Measurements from ENCODE around the gene CPE. TPM values are rescaled to one million over a fixed set of nuclear protein-coding genes. Genes with fewer than 3 reads are reported as not detected.

CPE gene
- total RNA-seq, 3 donors from 2014 or later (not counting 1 experiment from before 2014, with no cell fraction given), result not detected

- no peak overlapping the region for H3K4me3 Mint-ChIP-seq
- H3K9me3 Mint-ChIP-seq, result no peaks in the 10 kb centered on the region
- Histone ChIP-seq H3K36me3 (ENCODE audit: control insufficient read depth, insufficient read depth, low read length) (no peaks in the 10 kb centered on the region), H3K27me3 (ENCODE audit: control insufficient read depth, insufficient read depth, low read length) (no peaks in the 10 kb centered on the region), H3K4me3 (ENCODE audit: low read length) (no peak overlapping the region), H3K27ac (ENCODE audit: low read length) (no peak overlapping the region), H3K9me3 (ENCODE audit: control insufficient read depth, insufficient read depth, low read length) (no peaks in the 10 kb centered on the region), H3K4me1 (ENCODE audit: control insufficient read depth, insufficient read depth, low read length) (peaks cover 4% of the 10 kb centered on the region)
- no peaks in the 10 kb centered on the region for H3K36me3 Mint-ChIP-seq
- H3K27ac Mint-ChIP-seq, result no peak overlapping the region
- ATAC-seq (no peak), DNase-seq (no peak)
- TF ChIP-seq CTCF (IDR thresholded peaks at IDR 0.05), result no peak
- H3K4me1 Mint-ChIP-seq, result peaks cover 10 to 12% of the 10 kb centered on the region in 2 donors
- intact Hi-C loops (cut with micrococcal nuclease), result no loop called here
- peaks cover 6 to 7% of the 10 kb centered on the region in 2 donors for H3K27me3 Mint-ChIP-seq (ENCODE audit: low read depth in 2 of 2)
Observed at GRCh38 chr4:165425629-165426028, 46.8 kb downstream of the CPE start.

GRCh38 chr4:165426331-165426730 is 47.5 kb downstream of the CPE start:
- H3K4me3 ChIP-seq (ENCODE audit: low read length), result no peak overlapping the region
- Mint-ChIP-seq H3K9me3 (no peaks in the 10 kb centered on the region), H3K4me1 (peaks cover 10 to 12% of the 10 kb centered on the region in 2 donors), H3K4me3 (peak overlapping the region; percentile 14), H3K36me3 (no peaks in the 10 kb centered on the region), H3K27ac (peak overlapping the region; percentile 41 to 56), H3K27me3 (ENCODE audit: low read depth in 2 of 2) (peaks cover 4 to 6% of the 10 kb centered on the region in 2 donors)
- intact Hi-C loops (cut with micrococcal nuclease), result no loop called here
- TF ChIP-seq CTCF (IDR thresholded peaks at IDR 0.05), result no peak
- no peaks in the 10 kb centered on the region for H3K27me3 ChIP-seq (ENCODE audit: control insufficient read depth, insufficient read depth, low read length)
- H3K36me3 ChIP-seq (ENCODE audit: control insufficient read depth, insufficient read depth, low read length), result no peaks in the 10 kb centered on the region
- DNase-seq, result peak in 1 of 2 donors; percentile 7
- peaks cover 10% of the 10 kb centered on the region for H3K4me1 ChIP-seq (ENCODE audit: control insufficient read depth, insufficient read depth, low read length)
- peak in 2 of 3 donors; percentile 49 to 57 for ATAC-seq
- no peak overlapping the region for H3K27ac ChIP-seq (ENCODE audit: low read length)
- H3K9me3 ChIP-seq (ENCODE audit: control insufficient read depth, insufficient read depth, low read length), result no peaks in the 10 kb centered on the region
- 86% methylated on average over 1 of the region's 1 CpG for WGBS (ENCODE audit: insufficient coverage)

- no peak overlapping the region for H3K27ac ChIP-seq (ENCODE audit: low read length)
- Mint-ChIP-seq H3K9me3 (no peaks in the 10 kb centered on the region), H3K4me3 (peak overlapping the region; percentile 14), H3K36me3 (no peaks in the 10 kb centered on the region), H3K4me1 (peaks cover 10 to 12% of the 10 kb centered on the region in 2 donors), H3K27ac (peak overlapping the region; percentile 41 to 56), H3K27me3 (ENCODE audit: low read depth in 2 of 2) (peaks cover 0 to 6% of the 10 kb centered on the region in 2 donors)
- H3K4me3 ChIP-seq (ENCODE audit: low read length), result no peak overlapping the region
- H3K4me1 ChIP-seq (ENCODE audit: control insufficient read depth, insufficient read depth, low read length), result peaks cover 10% of the 10 kb centered on the region
- H3K27me3 ChIP-seq (ENCODE audit: control insufficient read depth, insufficient read depth, low read length), result no peaks in the 10 kb centered on the region
- H3K36me3 ChIP-seq (ENCODE audit: control insufficient read depth, insufficient read depth, low read length), result no peaks in the 10 kb centered on the region
- TF ChIP-seq CTCF (IDR thresholded peaks at IDR 0.05), result no peak
- DNase-seq, result no peak
- no peaks in the 10 kb centered on the region for H3K9me3 ChIP-seq (ENCODE audit: control insufficient read depth, insufficient read depth, low read length)
- no peak for ATAC-seq
- intact Hi-C loops (cut with micrococcal nuclease), result no loop called here
- 60% methylated on average over 3 of the region's 3 CpGs for WGBS (ENCODE audit: insufficient coverage)
Observed at GRCh38 chr4:165426823-165427222, 48.0 kb downstream of the CPE start.

GRCh38 chr4:165428957-165429356 is 50.1 kb downstream of the CPE start:
- intact Hi-C loops (cut with micrococcal nuclease), result no loop called here
- Mint-ChIP-seq H3K27me3 (ENCODE audit: low read depth in 2 of 2) (peaks cover 0 to 3% of the 10 kb centered on the region in 2 donors), H3K9me3 (no peaks in the 10 kb centered on the region), H3K4me1 (peaks cover 10 to 12% of the 10 kb centered on the region in 2 donors), H3K36me3 (no peaks in the 10 kb centered on the region), H3K4me3 (no peak overlapping the region), H3K27ac (no peak overlapping the region)
- H3K4me1 ChIP-seq (ENCODE audit: control insufficient read depth, insufficient read depth, low read length), result peaks cover 10% of the 10 kb centered on the region
- no peak for DNase-seq
- H3K4me3 ChIP-seq (ENCODE audit: low read length), result no peak overlapping the region
- no peak for ATAC-seq
- no peaks in the 10 kb centered on the region for H3K9me3 ChIP-seq (ENCODE audit: control insufficient read depth, insufficient read depth, low read length)
- no peaks in the 10 kb centered on the region for H3K27me3 ChIP-seq (ENCODE audit: control insufficient read depth, insufficient read depth, low read length)
- H3K36me3 ChIP-seq (ENCODE audit: control insufficient read depth, insufficient read depth, low read length), result no peaks in the 10 kb centered on the region
- H3K27ac ChIP-seq (ENCODE audit: low read length), result no peak overlapping the region
- TF ChIP-seq CTCF (IDR thresholded peaks at IDR 0.05), result no peak
- WGBS (ENCODE audit: insufficient coverage), result 86% methylated on average over 1 of the region's 2 CpGs

Measured in natural killer cell (primary cell).